ENCODE data around the gene PMIS2.

DNA sequence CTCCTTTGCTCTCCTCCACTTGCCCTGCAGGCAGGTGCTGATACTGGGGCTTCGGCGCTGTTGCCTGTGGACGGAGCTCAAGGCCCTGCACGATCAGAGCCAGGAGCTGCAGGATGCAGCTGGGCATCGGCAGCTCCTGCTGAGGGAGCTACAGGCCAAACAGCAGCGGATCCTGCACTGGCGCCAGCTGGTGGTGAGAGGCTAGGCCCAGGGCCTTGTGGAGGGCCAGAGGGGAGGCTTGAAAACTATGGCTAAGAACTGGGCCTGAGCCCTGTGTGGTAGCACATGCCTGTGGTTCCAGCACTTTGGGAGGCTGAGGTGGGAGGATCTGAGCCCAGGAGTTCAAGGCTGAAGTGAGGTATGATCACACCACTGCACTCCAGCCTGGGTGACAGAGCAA, 32.9 kb downstream of the PMIS2 start:
- TF ChIP-seq POLR2A (IDR thresholded peaks at IDR 0.05; ENCODE audit: extremely low read depth, insufficient read length) (no peak), CTCF (IDR thresholded peaks at IDR 0.05; ENCODE audit: low read depth, low read length) (no peak), MYC (IDR thresholded peaks at IDR 0.05; ENCODE audit: low read depth, low read length) (no peak)

Data from NB4 (cell line).